ENCODE measurements around the gene SDHC.
"Not testable (repeated sequence)": the region's sequence is repeated elsewhere in the genome, so short reads cannot be mapped to it uniquely, and the experiment has no call there.

Gene SDHC

GRCh38 chr1:161311595-161312181 lies 2.5 kb upstream of the SDHC start (continued):
- TF ChIP-seq ZNF280D (tag by site-specific recombination; IDR thresholded peaks at IDR 0.05) = no peak

GRCh38 chr1:161313554-161314200 lies 504 bp upstream of the SDHC start:
- CTCF ChIA-PET = interaction anchor here (0.6 to 2.0 kb wide), 7 partner anchors 12 to 142 kb away, joined by 3 to 9 read pairs (median 3); partner anchors contain the start of genes NDUFS2 and TOMM40L

GRCh38 chr1:161315841-161316674 lies 1.9 kb downstream of the SDHC start:
- POLR2A ChIA-PET = interaction anchor here (2.4 kb wide), 1 partner anchor 13 kb away, joined by 11 read pairs; no protein-coding TSS in a partner anchor
- not testable (repeated sequence) for H3K4me1 ChIP-seq (ENCODE audit: control insufficient read depth, insufficient read depth, low read length); H3K4me3 ChIP-seq (ENCODE audit: low read depth, low read length); H3K9me3 ChIP-seq (ENCODE audit: control insufficient read depth, insufficient read depth, low read depth, low read length); H3K27ac ChIP-seq (ENCODE audit: extremely low read depth, low read depth, low read length); H3K36me3 ChIP-seq (ENCODE audit: control insufficient read depth in 2 of 2, insufficient read depth in 1 of 2, low read length in 2 of 2)
- CTCF ChIA-PET = interaction anchor here (0.7 kb wide), 2 partner anchors 13 to 66 kb away, joined by 3 read pairs; no protein-coding TSS in a partner anchor

More at GRCh38 chr1:161313554-161314200, 504 bp upstream of the SDHC start:
- Histone ChIP-seq H3K4me1 (ENCODE audit: control insufficient read depth, insufficient read depth, low read length) (0 out of 2 replicates have a peak, but pooled peaks cover 4% of the 10 kb centered on the region), H3K9me3 (ENCODE audit: control insufficient read depth, insufficient read depth, low read depth, low read length) (no peaks in the 10 kb centered on the region), H3K36me3 (ENCODE audit: control insufficient read depth in 2 of 2, insufficient read depth in 1 of 2, low read length in 2 of 2) (peaks cover 0 to 2% of the 10 kb centered on the region in 2 experiments; a peak in 2 of 3 replicates), H3K27ac (ENCODE audit: extremely low read depth, low read depth, low read length) (no peak overlapping the region), H3K4me3 (ENCODE audit: low read depth, low read length) (peak overlapping the region; percentile 92)
- POLR2A ChIA-PET = interaction anchor here (0.6 to 2.4 kb wide), 11 partner anchors 8 to 106 kb away, joined by 3 to 11 read pairs (median 5); partner anchors contain the start of genes PCP4L1 and TOMM40L
- no peak for TF ChIP-seq ZNF792 (tag by site-specific recombination; IDR thresholded peaks at IDR 0.05)
- no peak for TF ChIP-seq ZNF785 (tag by site-specific recombination; IDR thresholded peaks at IDR 0.05)
- no peak for TF ChIP-seq SETDB1 (IDR thresholded peaks at IDR 0.05; ENCODE audit: insufficient read length, low read length)
- TF ChIP-seq KLF17 (tag by site-specific recombination; IDR thresholded peaks at IDR 0.05) = no peak
- no peak for TF ChIP-seq ZNF624 (tag by site-specific recombination; IDR thresholded peaks at IDR 0.05)
- TF ChIP-seq ZNF654 (tag by site-specific recombination; IDR thresholded peaks at IDR 0.05; ENCODE audit: low read depth) = no peak
- no peak for TF ChIP-seq ZNF658 (tag by site-specific recombination; IDR thresholded peaks at IDR 0.05)
- no peak for TF ChIP-seq ZNF341 (tag by site-specific recombination; IDR thresholded peaks at IDR 0.05; ENCODE audit: low read depth)
- TF ChIP-seq CTCF (tag by site-specific recombination; IDR thresholded peaks at IDR 0.05) = no peak
- TF ChIP-seq ZNF488 (tag by site-specific recombination; IDR thresholded peaks at IDR 0.05) = no peak
- TF ChIP-seq ZBTB17 (tag by site-specific recombination; IDR thresholded peaks at IDR 0.05) = no peak
- no peak for TF ChIP-seq HOXD13 (CRISPR knock-in tag; IDR thresholded peaks at IDR 0.05; ENCODE audit: borderline replicate concordance)
- no peak for TF ChIP-seq ZNF391 (tag by site-specific recombination; IDR thresholded peaks at IDR 0.05; ENCODE audit: borderline replicate concordance, low read depth)
